HFF-Myc (cell line): Measurements from ENCODE around the gene DNAJB1.
"Not testable (repeated sequence)": the region's sequence is repeated elsewhere in the genome, so short reads cannot be mapped to it uniquely, and the experiment has no call there.

ENCODE experiments used
- DNase-seq: peaks from one replicate; pipeline ENCODE4 v3.0.0-alpha.2; 2011; ENCODE audit warnings: low read depth; ENCODE audit errors: extremely low read depth
- H3K4me3 ChIP-seq: replicated peaks from 2 replicates; pipeline ENCODE4 v1.5.1; 2011; ENCODE audit warnings: low read depth, mild to moderate bottlenecking, control low read depth, low read length
- CTCF ChIP-seq: IDR thresholded peaks from 2 replicates; pipeline ENCODE4 v1.5.1; 2012; ENCODE audit warnings: mild to moderate bottlenecking, low read depth, low read length, control low read depth; ENCODE audit errors: missing control alignments

Gene DNAJB1

GRCh38 chr19:14517840-14518505, at the start of gene DNAJB1:
DNAJB1 (minus strand) TSS chr19:14518397; CDS start chr19:14518349, 48 bp downstream.
- no peak for TF ChIP-seq CTCF
- peak within 1 kb of the TSS; percentile 87 for H3K4me3 ChIP-seq
- no peak for DNase-seq

GRCh38 chr19:14567079-14567478, 48.9 kb upstream of the DNAJB1 start:
- no peak overlapping the region for H3K4me3 ChIP-seq
- DNase-seq: no peak
- no peak for TF ChIP-seq CTCF

GRCh38 chr19:14566712-14567077, 48.5 kb upstream of the DNAJB1 start:
- TF ChIP-seq CTCF: no peak
- no peak overlapping the region for H3K4me3 ChIP-seq
- DNase-seq: no peak

GRCh38 chr19:14565765-14566711, 47.8 kb upstream of the DNAJB1 start:
- H3K4me3 ChIP-seq: no peak overlapping the region
- no peak for TF ChIP-seq CTCF
- DNase-seq: no peak

GRCh38 chr19:14565298-14565679, 47.1 kb upstream of the DNAJB1 start:
- H3K4me3 ChIP-seq: no peak overlapping the region
- no peak for TF ChIP-seq CTCF
- no peak for DNase-seq

- not testable (repeated sequence) for H3K4me3 ChIP-seq, DNase-seq
Observed at GRCh38 chr19:14564652-14565297, 46.6 kb upstream of the DNAJB1 start.

GRCh38 chr19:14563989-14564651, 45.9 kb upstream of the DNAJB1 start:
- DNase-seq: no peak
- no peak for TF ChIP-seq CTCF
- H3K4me3 ChIP-seq: no peak overlapping the region
